Endodermal cell (in vitro differentiated cells): ENCODE data around the gene PLA2G15. TPM values are rescaled to one million over a fixed set of nuclear protein-coding genes. Genes with fewer than 3 reads are reported as not detected.

Source experiments
- DNase-seq: peaks from one replicate; pipeline ENCODE4 v3.0.0-alpha.2; 2017
- H3K27ac ChIP-seq: 2 replicates; pipeline ENCODE4 v1.5.1; 2013; ENCODE audit warnings: mild to moderate bottlenecking, low read depth, low read length, moderate library complexity
- H3K27me3 ChIP-seq: 2 replicates; pipeline ENCODE4 v1.6.1; 2013; ENCODE audit warnings: mild to moderate bottlenecking, low read length, moderate library complexity; ENCODE audit not compliant: insufficient read depth, control insufficient read depth, poor library complexity, severe bottlenecking
- H3K36me3 ChIP-seq: 2 replicates; pipeline ENCODE4 v1.7.0; 2013; ENCODE audit warnings: mild to moderate bottlenecking, low read length, moderate library complexity; ENCODE audit not compliant: control insufficient read depth, insufficient read depth
- H3K4me1 ChIP-seq: one replicate; pipeline ENCODE4 v1.7.0; 2013; ENCODE audit warnings: low read length; ENCODE audit not compliant: control insufficient read depth, insufficient read depth
- H3K4me3 ChIP-seq: 2 replicates; pipeline ENCODE4 v1.5.1; 2013; ENCODE audit warnings: mild to moderate bottlenecking, low read length, moderate library complexity
- H3K9ac ChIP-seq: 2 replicates; pipeline ENCODE4 v1.6.1; 2013; ENCODE audit warnings: mild to moderate bottlenecking, low read length, moderate library complexity; ENCODE audit not compliant: poor library complexity, severe bottlenecking; ENCODE audit errors: extremely low read depth
- H3K9me3 ChIP-seq: 2 replicates; pipeline ENCODE4 v1.6.1; 2013; ENCODE audit warnings: mild to moderate bottlenecking, low read length, moderate library complexity; ENCODE audit not compliant: control insufficient read depth
- H3K27ac Mint-ChIP-seq: 2 replicates; pipeline ENCODE4 v1.8.0; 2020; ENCODE audit warnings: mixed read lengths
- H3K27me3 Mint-ChIP-seq: 2 replicates; pipeline ENCODE4 v1.8.0; 2021; ENCODE audit warnings: mild to moderate bottlenecking, mixed read lengths; ENCODE audit not compliant: insufficient read depth
- H3K36me3 Mint-ChIP-seq: 2 replicates; pipeline ENCODE4 v1.8.0; 2020; ENCODE audit warnings: low read depth, mixed read lengths
- H3K4me1 Mint-ChIP-seq: 2 replicates; pipeline ENCODE4 v1.8.0; 2020; ENCODE audit warnings: mixed read lengths
- H3K4me3 Mint-ChIP-seq: 2 replicates; pipeline ENCODE4 v1.8.0; 2020; ENCODE audit warnings: mild to moderate bottlenecking, moderate library complexity, mixed read lengths
- H3K9me3 Mint-ChIP-seq: 2 replicates; pipeline ENCODE4 v1.8.0; 2020; ENCODE audit warnings: mild to moderate bottlenecking, mixed read lengths
- CTCF ChIP-seq: fragments of 200-600 bp; sonication (generic); conservative IDR thresholded peaks from 2 replicates; pipeline ENCODE4 v1.5.0; 2021; ENCODE audit warnings: antibody characterized with exemption, mild to moderate bottlenecking
- WGBS, 2 experiments: methylation state at CpG; one replicate each; pipeline versions ENCODE4 v1.1.5 to v1.1.7; 2013; ENCODE audit warnings: missing lambda C conversion rate in 2 of 2, mixed read lengths in 1 of 2; ENCODE audit not compliant: insufficient coverage in 1 of 2, insufficient read length in 1 of 2; 5-methylcytosine and 5-hydroxymethylcytosine counted together
- total RNA-seq, 2 donors: library from RNA; stranded (reverse); fragmentation: NEBNext Ultra II Directional in 1 of 2; extraction: Animal tissue kit (Norgen Biotek cat#: 25700) in 1 of 2; gene quantifications; 2 replicates in 1 of 2; 3 replicates in 1 of 2; pipeline ENCODE4 v1.2.1, GENCODE V29; 2021

Gene PLA2G15
- total RNA-seq, 2 donors from 2014 or later, result 8.7 to 10.0 TPM

- Mint-ChIP-seq H3K27me3 (peaks cover 11% of the 10 kb centered on the region), H3K4me1 (peaks cover 14% of the 10 kb centered on the region), H3K4me3 (peak overlapping the region; percentile 87), H3K27ac (peak overlapping the region; percentile 98), H3K36me3 (peaks cover 12% of the 10 kb centered on the region), H3K9me3 (peaks cover 13% of the 10 kb centered on the region)
- peaks cover 5% of the 10 kb centered on the region for H3K4me1 ChIP-seq
- no peaks in the 10 kb centered on the region for H3K9me3 ChIP-seq
- H3K9ac ChIP-seq, result peak overlapping the region; percentile 72
- H3K4me3 ChIP-seq, result peak overlapping the region; percentile 90
- H3K27me3 ChIP-seq, result peaks cover 5% of the 10 kb centered on the region
- H3K27ac ChIP-seq, result peak overlapping the region; percentile 55
- TF ChIP-seq CTCF, result no peak
- 7 to 9% methylated on average over 13 to 21 of the region's 21 CpGs for WGBS, 2 experiments
- peak; percentile 75 for DNase-seq
- peaks cover 20% of the 10 kb centered on the region for H3K36me3 ChIP-seq
Measured at GRCh38 chr16:68236826-68237242, 8.3 kb upstream of the PLA2G15 start.

- Histone ChIP-seq H3K9me3 (no peaks in the 10 kb centered on the region), H3K4me3 (peak overlapping the region; percentile 90), H3K27ac (peak overlapping the region; percentile 55), H3K4me1 (peaks cover 5% of the 10 kb centered on the region), H3K9ac (peak overlapping the region; percentile 72), H3K27me3 (peaks cover 5% of the 10 kb centered on the region), H3K36me3 (peaks cover 14% of the 10 kb centered on the region)
- 1 to 2% methylated on average over 31 to 72 of the region's 72 CpGs for WGBS, 2 experiments
- Mint-ChIP-seq H3K27ac (peak overlapping the region; percentile 99), H3K36me3 (peaks cover 6% of the 10 kb centered on the region), H3K4me3 (peak overlapping the region; percentile 87), H3K27me3 (peaks cover 11% of the 10 kb centered on the region), H3K4me1 (peaks cover 14% of the 10 kb centered on the region), H3K9me3 (peaks cover 13% of the 10 kb centered on the region)
- no peak for TF ChIP-seq CTCF
- peak; percentile 100 for DNase-seq
Measured at GRCh38 chr16:68237243-68238028, 7.7 kb upstream of the PLA2G15 start.

GRCh38 chr16:68238029-68238345, 7.2 kb upstream of the PLA2G15 start:
- Histone ChIP-seq H3K4me3 (peak overlapping the region; percentile 75), H3K36me3 (peaks cover 9% of the 10 kb centered on the region), H3K27ac (peak overlapping the region; percentile 7), H3K9ac (peak overlapping the region; percentile 66), H3K9me3 (no peaks in the 10 kb centered on the region), H3K27me3 (peaks cover 5% of the 10 kb centered on the region), H3K4me1 (peaks cover 5% of the 10 kb centered on the region)
- peaks cover 13% of the 10 kb centered on the region for H3K9me3 Mint-ChIP-seq
- H3K4me3 Mint-ChIP-seq, result peak overlapping the region; percentile 87
- H3K4me1 Mint-ChIP-seq, result peaks cover 14% of the 10 kb centered on the region
- peak overlapping the region; percentile 99 for H3K27ac Mint-ChIP-seq
- no peak for DNase-seq
- WGBS, 2 experiments, result 30 to 36% methylated on average over 13 to 20 of the region's 20 CpGs
- H3K27me3 Mint-ChIP-seq, result peaks cover 14% of the 10 kb centered on the region
- TF ChIP-seq CTCF, result no peak
- H3K36me3 Mint-ChIP-seq, result peaks cover 4% of the 10 kb centered on the region
